Transverse colon (tissue), 4 donors: ENCODE results near the gene MYH4.

Experiments
- CTCF ChIP-seq, 5 experiments: fragments of 200-600 bp in 3 of 5; fragments of 450-650 bp in 2 of 5; sonication (generic) in 3 of 5; IDR thresholded peaks; 1 replicate in 2 of 5; 2 replicates in 3 of 5; pipeline ENCODE4 v1.5.1; 2016 to 2017; ENCODE audit warnings: antibody characterized with exemption in 5 of 5, inconsistent platforms in 3 of 5, mild to moderate bottlenecking in 2 of 5, moderate library complexity in 1 of 5
- EP300 ChIP-seq: sonication (generic); formaldehyde crosslinking; IDR thresholded peaks from one replicate; pipeline ENCODE4 v1.6.1; 2017; ENCODE audit warnings: antibody characterized with exemption, low read depth
- POLR2A ChIP-seq: fragments of 450-650 bp; IDR thresholded peaks from one replicate; pipeline ENCODE4 v1.6.1; 2016; ENCODE audit warnings: antibody characterized with exemption, mild to moderate bottlenecking, moderate library complexity
- POLR2AphosphoS5 ChIP-seq, 3 donors: sonication (generic); formaldehyde crosslinking; IDR thresholded peaks; one replicate each; pipeline ENCODE4 v1.6.1; 2016; ENCODE audit warnings: antibody characterized with exemption in 3 of 3

GRCh38 chr17:10513299-10514067, 44.1 kb upstream of the MYH4 start:
- TF ChIP-seq POLR2A: no peak
- no peak for TF ChIP-seq CTCF (IDR thresholded peaks at IDR 0.05)
- no peak for TF ChIP-seq POLR2AphosphoS5 (IDR thresholded peaks at IDR 0.05)
- no peak for TF ChIP-seq EP300
